Panc1 (cell line): ENCODE results near the gene NME4. TPM values are rescaled to one million over a fixed set of nuclear protein-coding genes. Genes with fewer than 3 reads are reported as not detected.

Source experiments
- ATAC-seq: fragments of 200-7000 bp; cut with Tn5 transposase; 2 replicates; pipeline ENCODE4 v1.9.1; 2020; ENCODE audit warnings: mild to moderate bottlenecking, moderate library complexity
- BruUV-seq: library from RNA; stranded (reverse); fragments of 400-500 nt; replicated peaks from 2 replicates; lab custom pipeline; 2021; lab: Mats Ljungman, UMichigan
- CTCF ChIA-PET: fragments of 300-600 bp; sonication (Branson Sonifier 250); formaldehyde crosslinking; loops from one replicate; lab custom pipeline; 2022; ENCODE audit warnings: antibody characterized with exemption; lab: Charles Lee
- POLR2A ChIA-PET: fragments of 300-600 bp; sonication (Branson Sonifier 250); formaldehyde crosslinking; loops from one replicate; lab custom pipeline; 2022; ENCODE audit warnings: antibody characterized with exemption; lab: Charles Lee
- DNase-seq: peaks from one replicate; pipeline ENCODE4 v3.0.0-alpha.2; 2010; ENCODE audit warnings: low read depth, low spot score
- H3K27ac ChIP-seq: 2 replicates; pipeline ENCODE4 v1.5.1; 2011; ENCODE audit warnings: mild to moderate bottlenecking, low read length, inconsistent platforms
- H3K27me3 ChIP-seq: fragments of 200-500 bp; sonication (Bioruptor generic); 2 replicates; pipeline ENCODE4 v1.6.0; 2014; ENCODE audit warnings: low read length, inconsistent platforms; ENCODE audit not compliant: control insufficient read depth, insufficient read depth
- H3K36me3 ChIP-seq: fragments of 200-500 bp; sonication (Bioruptor generic); 2 replicates; pipeline ENCODE4 v1.5.1; 2014; ENCODE audit warnings: inconsistent platforms, mild to moderate bottlenecking, low read length, moderate library complexity; ENCODE audit not compliant: control insufficient read depth, insufficient read depth
- H3K4me1 ChIP-seq: 2 replicates; pipeline ENCODE4 v1.5.1; 2011; ENCODE audit warnings: inconsistent platforms, mild to moderate bottlenecking, low read length, moderate library complexity; ENCODE audit not compliant: control insufficient read depth, insufficient read depth
- H3K4me3 ChIP-seq, 2 experiments: 2 replicates each; pipeline ENCODE4 v1.5.1; 2011 to 2012; ENCODE audit warnings: low read depth in 2 of 2, low read length in 2 of 2, mild to moderate bottlenecking in 2 of 2, inconsistent platforms in 1 of 2, moderate library complexity in 1 of 2
- H3K9me3 ChIP-seq: fragments of 200-500 bp; sonication (Bioruptor generic); 2 replicates; pipeline ENCODE4 v1.5.1; 2014; ENCODE audit warnings: low read depth, mild to moderate bottlenecking, inconsistent platforms, low read length, moderate library complexity; ENCODE audit not compliant: control insufficient read depth, insufficient read depth
- POLR2AphosphoS5 ChIP-seq: IDR thresholded peaks from 2 replicates; pipeline ENCODE4 v1.6.1; 2012; ENCODE audit warnings: mild to moderate bottlenecking, low read depth, low read length, moderate library complexity
- SIN3A ChIP-seq: IDR thresholded peaks from 2 replicates; pipeline ENCODE4 v1.6.1; 2012; ENCODE audit warnings: low read depth, mild to moderate bottlenecking, low read length, moderate library complexity, borderline replicate concordance; ENCODE audit not compliant: insufficient read depth
- TCF7L2 ChIP-seq: IDR thresholded peaks from 2 replicates; pipeline ENCODE4 v1.6.1; 2011; ENCODE audit warnings: mild to moderate bottlenecking, low read depth, low read length, inconsistent platforms
- in situ Hi-C: cut with HindIII; loops from 2 replicates; pipeline ENCODE4 v1.10.0; 2016; ENCODE audit warnings: low sequenced_read_pairs, low pct_unique_long_range_greater_than_20kb
- intact Hi-C: fragments of 100-400 bp; cut with micrococcal nuclease; formaldehyde crosslinking; loops from one replicate; pipeline ENCODE4 v1.10.0; 2022; ENCODE audit not compliant: unreplicated experiment
- total RNA-seq: library from RNA; stranded (reverse); gene quantifications from one replicate; pipeline ENCODE4 v1.2.1, GENCODE V29; 2021; ENCODE audit not compliant: unreplicated experiment
- TF ChIP-seq, protein P1 (sequence below): fragments of 450-650 bp; IDR thresholded peaks from 2 replicates; pipeline ENCODE4 v1.5.1; 2017; ENCODE audit warnings: mild to moderate bottlenecking
- TF ChIP-seq, protein P2 (sequence below), 2 experiments: IDR thresholded peaks; 2 replicates each; pipeline ENCODE4 v1.6.1; 2011 to 2012; ENCODE audit warnings: low read depth in 2 of 2, control low read depth in 1 of 2, low read length in 1 of 2, mild to moderate bottlenecking in 1 of 2, moderate library complexity in 1 of 2; ENCODE audit not compliant: insufficient read depth in 1 of 2

Gene NME4
- total RNA-seq, 1 experiment from 2014 or later: 500 TPM

DNA sequence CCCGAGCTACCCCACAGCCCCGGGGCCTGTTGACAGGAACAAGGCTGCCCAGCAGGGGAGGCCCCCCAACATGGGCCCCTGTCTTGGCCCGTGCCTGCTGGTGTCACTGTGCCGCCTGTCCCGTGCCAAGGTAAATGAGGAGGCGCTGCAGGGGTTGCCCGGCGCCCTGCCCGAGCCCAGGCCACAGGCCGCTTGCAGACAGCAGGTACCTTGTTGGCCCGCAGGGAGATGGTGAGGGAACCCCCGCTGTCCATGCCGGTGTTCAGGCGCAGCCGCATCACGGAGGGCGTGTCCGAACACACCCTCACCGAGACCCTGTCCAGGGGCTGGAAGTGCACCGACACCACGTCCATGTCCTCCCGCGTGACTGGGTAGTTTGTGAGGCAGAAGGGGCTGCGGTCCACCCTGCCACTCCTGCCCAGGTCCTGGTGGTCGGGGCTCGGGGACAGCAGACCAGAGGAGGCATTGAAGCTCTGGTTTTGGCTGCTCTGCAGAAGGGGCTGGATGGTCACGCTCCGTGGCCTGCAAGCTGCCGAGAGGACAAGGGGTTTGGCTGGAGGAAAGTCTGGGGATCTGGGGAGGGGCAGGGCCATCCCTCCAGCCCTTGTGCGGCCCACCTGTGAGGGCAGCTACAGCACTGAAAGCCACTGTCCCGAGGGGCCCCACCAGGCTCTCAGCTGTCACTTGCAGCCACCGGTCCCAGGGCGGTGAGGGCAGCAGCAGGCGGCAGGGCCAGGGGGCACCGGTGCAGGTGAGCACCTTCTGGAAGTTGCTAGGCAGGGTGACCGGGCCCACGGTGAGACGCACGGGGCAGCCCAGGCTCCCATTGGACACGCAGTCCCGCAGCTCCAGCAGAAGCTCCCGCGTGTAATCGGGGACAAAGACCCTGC, 20.8 kb upstream of the NME4 start:
- TF ChIP-seq, protein P1, sequence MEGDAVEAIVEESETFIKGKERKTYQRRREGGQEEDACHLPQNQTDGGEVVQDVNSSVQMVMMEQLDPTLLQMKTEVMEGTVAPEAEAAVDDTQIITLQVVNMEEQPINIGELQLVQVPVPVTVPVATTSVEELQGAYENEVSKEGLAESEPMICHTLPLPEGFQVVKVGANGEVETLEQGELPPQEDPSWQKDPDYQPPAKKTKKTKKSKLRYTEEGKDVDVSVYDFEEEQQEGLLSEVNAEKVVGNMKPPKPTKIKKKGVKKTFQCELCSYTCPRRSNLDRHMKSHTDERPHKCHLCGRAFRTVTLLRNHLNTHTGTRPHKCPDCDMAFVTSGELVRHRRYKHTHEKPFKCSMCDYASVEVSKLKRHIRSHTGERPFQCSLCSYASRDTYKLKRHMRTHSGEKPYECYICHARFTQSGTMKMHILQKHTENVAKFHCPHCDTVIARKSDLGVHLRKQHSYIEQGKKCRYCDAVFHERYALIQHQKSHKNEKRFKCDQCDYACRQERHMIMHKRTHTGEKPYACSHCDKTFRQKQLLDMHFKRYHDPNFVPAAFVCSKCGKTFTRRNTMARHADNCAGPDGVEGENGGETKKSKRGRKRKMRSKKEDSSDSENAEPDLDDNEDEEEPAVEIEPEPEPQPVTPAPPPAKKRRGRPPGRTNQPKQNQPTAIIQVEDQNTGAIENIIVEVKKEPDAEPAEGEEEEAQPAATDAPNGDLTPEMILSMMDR: no peak
- TF ChIP-seq SIN3A (no peak), POLR2AphosphoS5 (no peak), TCF7L2 (no peak)
- TF ChIP-seq, protein P2, sequence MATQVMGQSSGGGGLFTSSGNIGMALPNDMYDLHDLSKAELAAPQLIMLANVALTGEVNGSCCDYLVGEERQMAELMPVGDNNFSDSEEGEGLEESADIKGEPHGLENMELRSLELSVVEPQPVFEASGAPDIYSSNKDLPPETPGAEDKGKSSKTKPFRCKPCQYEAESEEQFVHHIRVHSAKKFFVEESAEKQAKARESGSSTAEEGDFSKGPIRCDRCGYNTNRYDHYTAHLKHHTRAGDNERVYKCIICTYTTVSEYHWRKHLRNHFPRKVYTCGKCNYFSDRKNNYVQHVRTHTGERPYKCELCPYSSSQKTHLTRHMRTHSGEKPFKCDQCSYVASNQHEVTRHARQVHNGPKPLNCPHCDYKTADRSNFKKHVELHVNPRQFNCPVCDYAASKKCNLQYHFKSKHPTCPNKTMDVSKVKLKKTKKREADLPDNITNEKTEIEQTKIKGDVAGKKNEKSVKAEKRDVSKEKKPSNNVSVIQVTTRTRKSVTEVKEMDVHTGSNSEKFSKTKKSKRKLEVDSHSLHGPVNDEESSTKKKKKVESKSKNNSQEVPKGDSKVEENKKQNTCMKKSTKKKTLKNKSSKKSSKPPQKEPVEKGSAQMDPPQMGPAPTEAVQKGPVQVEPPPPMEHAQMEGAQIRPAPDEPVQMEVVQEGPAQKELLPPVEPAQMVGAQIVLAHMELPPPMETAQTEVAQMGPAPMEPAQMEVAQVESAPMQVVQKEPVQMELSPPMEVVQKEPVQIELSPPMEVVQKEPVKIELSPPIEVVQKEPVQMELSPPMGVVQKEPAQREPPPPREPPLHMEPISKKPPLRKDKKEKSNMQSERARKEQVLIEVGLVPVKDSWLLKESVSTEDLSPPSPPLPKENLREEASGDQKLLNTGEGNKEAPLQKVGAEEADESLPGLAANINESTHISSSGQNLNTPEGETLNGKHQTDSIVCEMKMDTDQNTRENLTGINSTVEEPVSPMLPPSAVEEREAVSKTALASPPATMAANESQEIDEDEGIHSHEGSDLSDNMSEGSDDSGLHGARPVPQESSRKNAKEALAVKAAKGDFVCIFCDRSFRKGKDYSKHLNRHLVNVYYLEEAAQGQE (IDR thresholded peaks at IDR 0.05; ENCODE audit: insufficient read depth in 1 of 2, low read depth in 2 of 2, low read length in 1 of 2): no peak
- DNase-seq: no peak
- Histone ChIP-seq H3K4me3 (no peak overlapping the region), H3K27me3 (no peaks in the 10 kb centered on the region), H3K36me3 (no peaks in the 10 kb centered on the region), H3K27ac (no peak overlapping the region), H3K4me1 (peaks cover 20% of the 10 kb centered on the region), H3K9me3 (no peaks in the 10 kb centered on the region)
- intact Hi-C loops (no loop called here), in situ Hi-C loops (no loop called here)
- no peak for ATAC-seq
- ChIA-PET CTCF (no interaction called here), POLR2A (no interaction called here)
- BruUV-seq: no TSS peak

DNA sequence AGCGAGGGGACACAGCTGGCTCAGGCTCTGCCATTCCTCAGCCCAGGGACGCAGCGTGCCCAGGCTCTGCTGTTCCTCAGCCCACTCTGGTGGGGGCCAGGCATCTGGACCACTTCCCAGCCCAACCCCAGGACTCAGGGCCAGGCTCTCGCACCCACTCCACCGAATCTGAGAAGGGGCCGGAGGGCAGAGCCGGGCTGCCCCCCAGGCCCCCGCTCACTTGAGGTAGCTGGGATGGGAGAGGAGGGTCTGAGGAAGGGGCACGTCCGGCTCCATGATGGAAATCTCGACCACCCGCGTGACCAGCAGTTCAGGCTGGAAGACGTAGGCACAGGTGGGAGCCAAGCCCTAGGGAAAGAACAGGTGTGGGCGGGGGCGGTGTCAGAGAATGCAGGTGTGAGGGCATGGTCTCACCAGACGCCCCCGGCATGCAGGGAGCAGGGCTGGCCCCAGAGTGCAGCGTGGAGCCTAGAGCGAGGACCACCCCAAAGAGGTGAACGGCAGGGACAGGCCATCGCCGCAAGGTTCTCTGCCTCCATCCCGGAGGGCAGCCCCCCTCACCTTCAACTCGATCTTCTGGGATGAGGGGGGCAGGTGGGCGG, 20.1 kb upstream of the NME4 start:
- DNase-seq (no peak), ATAC-seq (no peak)
- no peak for TF ChIP-seq SIN3A
- no peak for TF ChIP-seq POLR2AphosphoS5
- TF ChIP-seq, protein P2 (IDR thresholded peaks at IDR 0.05; ENCODE audit: insufficient read depth in 1 of 2, low read depth in 2 of 2, low read length in 1 of 2): no peak
- no peak for TF ChIP-seq TCF7L2
- TF ChIP-seq, protein P1: no peak
- in situ Hi-C loops: no loop called here
- H3K9me3 ChIP-seq: no peaks in the 10 kb centered on the region
- BruUV-seq: no TSS peak
- intact Hi-C loops: no loop called here
- no peaks in the 10 kb centered on the region for H3K36me3 ChIP-seq
- H3K4me3 ChIP-seq: no peak overlapping the region
- H3K4me1 ChIP-seq: peaks cover 15% of the 10 kb centered on the region
- H3K27ac ChIP-seq: no peak overlapping the region
- ChIA-PET POLR2A (no interaction called here), CTCF (no interaction called here)
- H3K27me3 ChIP-seq: no peaks in the 10 kb centered on the region
